Activated T-cell treated with anti-CD3 and anti-CD28 coated beads, Interleukin-2, amount 50 U/mL, for 4 hours (primary cell): ENCODE results near the gene ABLIM1. TPM values are rescaled to one million over a fixed set of nuclear protein-coding genes. Genes with fewer than 3 reads are reported as not detected.

Experiments used
- ATAC-seq, 2 donors: fragments of 200-7000 bp; cut with Tn5 transposase; one replicate each; pipeline ENCODE4 v1.10.0; 2021
- DNase-seq: peaks from one replicate; pipeline ENCODE4 v3.0.0-alpha.2; 2020
- H3K27me3 Mint-ChIP-seq: one replicate; pipeline ENCODE4 v1.8.0; 2021; ENCODE audit warnings: low read depth, mixed read lengths
- H3K36me3 Mint-ChIP-seq: one replicate; pipeline ENCODE4 v1.8.0; 2022; ENCODE audit warnings: mixed read lengths; ENCODE audit not compliant: insufficient read depth
- H3K4me1 Mint-ChIP-seq: one replicate; pipeline ENCODE4 v1.8.0; 2021; ENCODE audit warnings: low read depth, mixed read lengths
- H3K4me3 Mint-ChIP-seq: one replicate; pipeline ENCODE4 v1.8.0; 2021; ENCODE audit warnings: mild to moderate bottlenecking, moderate library complexity, mixed read lengths
- H3K9me3 Mint-ChIP-seq: one replicate; pipeline ENCODE4 v1.8.0; 2021; ENCODE audit warnings: mixed read lengths
- total RNA-seq, 3 donors: library from RNA; stranded (reverse); gene quantifications; one replicate each; pipeline ENCODE4 v1.2.1, GENCODE V29; 2021

Gene ABLIM1
- total RNA-seq, 3 donors from 2014 or later = 68.1 to 83.2 (median 76.2) TPM

GRCh38 chr10:114611617-114612016 lies 46.5 kb downstream of the ABLIM1 start:
- ATAC-seq (no peak), DNase-seq (no peak)
- peaks cover 2% of the 10 kb centered on the region for H3K27me3 Mint-ChIP-seq
- H3K9me3 Mint-ChIP-seq = no peaks in the 10 kb centered on the region
- peaks cover 7% of the 10 kb centered on the region for H3K4me1 Mint-ChIP-seq
- H3K36me3 Mint-ChIP-seq = peaks cover 3% of the 10 kb centered on the region
- H3K4me3 Mint-ChIP-seq = no peak overlapping the region

DNA sequence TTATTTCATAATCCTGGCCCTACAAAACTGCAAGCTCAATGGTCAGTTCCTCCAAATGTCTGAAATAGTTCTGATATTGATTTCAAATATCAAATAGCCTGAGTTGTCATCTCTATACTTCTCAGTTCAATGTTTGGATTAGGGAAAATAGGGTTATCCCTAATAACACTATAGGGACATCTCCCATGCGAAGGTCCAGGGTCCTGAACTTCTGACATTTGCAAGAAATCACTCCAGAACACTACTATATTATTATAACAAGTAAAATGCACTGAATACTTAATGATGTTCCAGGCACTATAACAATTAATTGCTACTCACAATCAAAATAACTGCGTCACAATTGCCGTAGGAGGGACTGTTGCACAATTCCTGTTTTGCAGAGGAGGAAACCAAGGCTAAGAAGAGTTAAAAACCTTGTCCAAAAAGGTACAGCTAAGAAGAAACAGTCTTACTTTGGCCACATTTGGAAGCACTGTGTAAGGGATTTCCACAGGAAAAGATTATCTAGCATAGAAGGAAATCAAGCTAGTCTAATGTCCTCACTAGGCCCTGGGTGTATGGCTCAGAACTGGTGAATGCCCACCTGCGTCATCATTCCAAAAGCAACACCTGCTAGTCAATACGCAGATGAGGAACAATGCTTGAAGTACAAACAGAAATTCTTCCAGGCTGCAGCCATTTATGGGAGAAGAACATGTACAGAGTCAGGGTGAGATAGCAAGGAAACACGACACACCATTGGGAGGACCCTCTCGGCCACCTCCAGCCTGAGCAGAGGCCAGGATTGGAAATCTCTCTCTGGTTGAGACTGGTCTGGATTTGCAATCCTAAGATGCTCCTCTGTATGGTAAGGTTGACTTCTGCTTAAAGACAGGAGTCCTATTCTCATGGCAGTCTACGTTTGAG lies 48.3 kb downstream of the ABLIM1 start:
- no peaks in the 10 kb centered on the region for H3K27me3 Mint-ChIP-seq
- DNase-seq = no peak
- H3K4me3 Mint-ChIP-seq = no peak overlapping the region
- ATAC-seq = no peak
- no peaks in the 10 kb centered on the region for H3K4me1 Mint-ChIP-seq
- no peaks in the 10 kb centered on the region for H3K9me3 Mint-ChIP-seq
- H3K36me3 Mint-ChIP-seq = no peaks in the 10 kb centered on the region

DNA sequence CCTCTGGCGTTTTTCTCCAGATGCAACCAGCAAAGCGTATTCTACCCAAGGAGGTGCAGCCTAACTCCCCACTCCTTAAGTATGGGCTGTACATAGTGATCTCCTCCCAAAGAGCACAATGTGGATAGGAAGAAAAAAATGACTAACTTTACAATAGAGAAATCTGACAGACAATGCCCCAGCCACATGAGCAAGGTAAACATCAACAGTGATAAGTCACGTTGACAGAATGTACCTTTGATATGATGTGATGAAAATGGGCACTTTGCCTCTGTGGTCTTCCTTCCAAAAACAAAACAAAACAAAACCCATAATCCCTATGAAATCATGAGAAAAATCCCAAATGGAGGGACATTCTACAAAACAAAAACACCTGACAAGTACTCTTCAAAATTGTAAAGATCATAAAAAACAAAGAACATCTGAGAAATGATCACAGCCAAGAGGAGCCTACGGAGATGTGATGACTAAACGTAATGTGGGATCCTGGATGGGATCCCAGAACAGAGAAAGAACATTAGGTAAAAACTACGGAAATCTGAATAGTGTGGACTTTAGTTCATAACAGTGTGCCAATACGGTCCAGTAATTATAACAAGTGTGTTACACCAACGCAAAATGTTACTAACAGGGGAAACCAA lies 50.6 kb downstream of the ABLIM1 start:
- Mint-ChIP-seq H3K4me1 (no peaks in the 10 kb centered on the region), H3K27me3 (no peaks in the 10 kb centered on the region), H3K4me3 (no peak overlapping the region), H3K36me3 (no peaks in the 10 kb centered on the region), H3K9me3 (no peaks in the 10 kb centered on the region)
- ATAC-seq (no peak), DNase-seq (no peak)

DNA sequence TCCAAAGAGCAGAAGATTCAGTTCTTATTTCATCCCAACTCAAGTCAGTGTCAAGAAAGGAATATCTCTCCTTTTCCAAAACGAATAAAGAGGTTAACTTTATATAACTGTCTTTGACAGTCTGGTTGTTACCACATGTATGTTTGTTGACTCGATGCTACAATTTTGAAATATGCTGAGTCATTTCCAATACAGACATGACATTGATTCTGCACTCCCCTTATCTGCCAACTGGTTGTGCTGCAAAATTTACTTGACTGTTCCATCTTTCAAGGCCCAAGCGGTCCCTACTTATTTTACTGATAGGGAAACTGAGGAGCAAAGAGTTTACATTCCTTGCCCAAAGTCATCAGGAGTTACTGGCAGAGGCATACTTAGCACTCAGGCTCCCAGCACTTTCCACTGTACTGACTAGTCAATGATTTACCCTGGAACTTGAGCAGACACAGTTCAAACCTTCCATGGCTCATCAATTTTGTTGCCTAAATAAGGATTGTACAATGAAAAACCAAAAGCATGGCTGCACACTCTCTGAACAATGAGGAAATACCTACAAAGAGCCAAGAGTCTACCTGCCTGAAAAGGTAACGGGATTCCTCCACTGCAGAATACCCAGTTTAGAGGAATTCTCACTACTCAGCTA lies 52.8 kb downstream of the ABLIM1 start:
- Mint-ChIP-seq H3K27me3 (no peaks in the 10 kb centered on the region), H3K4me3 (no peak overlapping the region), H3K36me3 (no peaks in the 10 kb centered on the region), H3K9me3 (no peaks in the 10 kb centered on the region), H3K4me1 (peaks cover 3% of the 10 kb centered on the region)
- DNase-seq (no peak), ATAC-seq (no peak)

DNA sequence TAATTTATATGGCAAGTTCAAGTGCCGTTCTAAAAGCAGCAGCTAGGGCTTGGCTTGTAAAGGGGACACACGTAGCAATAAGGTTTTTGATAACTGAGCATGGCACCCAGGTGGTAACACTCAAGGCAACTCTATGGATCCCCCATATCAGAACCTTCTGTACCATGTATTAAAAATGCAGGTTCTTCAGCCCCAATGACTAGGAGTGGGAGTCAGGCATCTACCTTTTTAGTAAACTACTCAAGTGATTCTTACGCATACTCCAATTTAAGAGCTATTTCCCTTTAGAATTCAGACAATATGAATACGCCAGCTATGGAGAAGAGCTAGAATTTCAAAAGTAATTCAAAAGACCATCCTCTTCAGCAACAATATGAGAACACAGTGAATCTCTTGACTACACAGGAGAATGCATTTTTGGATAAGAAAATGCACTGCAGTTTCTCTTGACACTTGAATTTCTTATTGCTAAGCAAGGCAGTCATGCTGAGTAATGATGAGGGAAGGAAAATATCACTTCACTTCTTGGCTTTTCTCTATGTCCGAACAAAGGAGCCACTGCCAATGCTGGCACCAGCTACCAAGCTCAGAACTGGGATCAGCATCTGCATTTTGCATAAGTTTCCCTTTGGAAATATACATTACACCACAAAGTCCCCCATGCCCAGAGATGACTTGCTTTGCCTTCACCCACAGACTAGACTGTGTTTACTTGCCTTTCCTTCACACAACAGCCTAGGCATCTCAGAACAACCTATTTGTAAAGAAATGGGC lies 53.5 kb downstream of the ABLIM1 start:
- Mint-ChIP-seq H3K4me3 (no peak overlapping the region), H3K4me1 (peaks cover 3% of the 10 kb centered on the region), H3K27me3 (no peaks in the 10 kb centered on the region), H3K36me3 (no peaks in the 10 kb centered on the region), H3K9me3 (no peaks in the 10 kb centered on the region)
- ATAC-seq (no peak), DNase-seq (no peak)

DNA sequence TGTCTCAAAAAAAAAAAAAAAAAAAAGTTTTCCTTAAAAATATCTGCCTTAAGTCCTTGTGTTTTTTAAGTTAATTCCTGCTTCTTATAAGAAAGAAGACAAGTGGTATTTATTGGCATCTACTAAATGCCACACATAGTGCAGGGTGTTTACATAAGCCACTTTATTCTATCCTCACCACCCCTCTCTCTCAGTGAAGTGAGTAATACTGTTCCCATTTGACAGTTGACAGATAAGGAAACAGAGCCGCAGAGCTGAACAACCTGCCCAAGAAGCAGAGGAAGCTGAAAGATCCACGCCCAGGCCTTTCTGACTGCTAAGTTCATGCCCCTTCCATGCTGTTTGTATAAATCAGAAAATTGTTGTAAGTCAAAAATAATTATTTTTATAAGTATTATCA lies 54.1 kb downstream of the ABLIM1 start:
- Mint-ChIP-seq H3K36me3 (no peaks in the 10 kb centered on the region), H3K4me1 (peaks cover 3% of the 10 kb centered on the region), H3K9me3 (no peaks in the 10 kb centered on the region), H3K27me3 (no peaks in the 10 kb centered on the region), H3K4me3 (no peak overlapping the region)
- DNase-seq (no peak), ATAC-seq (no peak)

- Mint-ChIP-seq H3K4me1 (peaks cover 3% of the 10 kb centered on the region), H3K27me3 (no peaks in the 10 kb centered on the region), H3K4me3 (no peak overlapping the region), H3K9me3 (no peaks in the 10 kb centered on the region), H3K36me3 (no peaks in the 10 kb centered on the region)
- DNase-seq = no peak
- no peak for ATAC-seq
These were observed 54.8 kb downstream of the ABLIM1 start for GRCh38 chr10:114603303-114603702.

DNA sequence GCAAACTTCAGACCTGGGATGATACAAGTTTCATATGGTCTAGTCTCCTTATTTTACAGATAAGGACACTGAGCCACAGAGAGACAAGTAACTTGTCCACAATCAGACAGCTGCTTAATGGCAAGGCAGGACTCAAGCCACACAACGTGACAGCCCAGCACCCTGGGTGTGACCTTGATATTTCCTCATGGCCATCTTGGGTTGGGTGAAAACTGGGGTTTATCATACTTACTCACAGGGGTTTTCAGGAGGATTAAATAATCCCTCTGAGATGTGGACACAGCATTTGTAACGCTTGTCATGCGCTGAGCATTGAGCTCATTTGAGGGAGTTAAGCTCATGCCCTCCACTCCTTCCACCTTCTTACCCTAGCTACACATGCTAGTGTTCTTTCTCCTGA lies 58.0 kb downstream of the ABLIM1 start:
- ATAC-seq (no peak), DNase-seq (no peak)
- Mint-ChIP-seq H3K4me1 (peaks cover 3% of the 10 kb centered on the region), H3K27me3 (no peaks in the 10 kb centered on the region), H3K36me3 (no peaks in the 10 kb centered on the region), H3K4me3 (no peak overlapping the region), H3K9me3 (no peaks in the 10 kb centered on the region)

- H3K27me3 Mint-ChIP-seq = no peaks in the 10 kb centered on the region
- no peak overlapping the region for H3K4me3 Mint-ChIP-seq
- DNase-seq = no peak
- no peaks in the 10 kb centered on the region for H3K36me3 Mint-ChIP-seq
- no peak for ATAC-seq
- H3K9me3 Mint-ChIP-seq = no peaks in the 10 kb centered on the region
- peaks cover 3% of the 10 kb centered on the region for H3K4me1 Mint-ChIP-seq
These were observed 61.3 kb downstream of the ABLIM1 start for GRCh38 chr10:114596793-114597192.

DNA sequence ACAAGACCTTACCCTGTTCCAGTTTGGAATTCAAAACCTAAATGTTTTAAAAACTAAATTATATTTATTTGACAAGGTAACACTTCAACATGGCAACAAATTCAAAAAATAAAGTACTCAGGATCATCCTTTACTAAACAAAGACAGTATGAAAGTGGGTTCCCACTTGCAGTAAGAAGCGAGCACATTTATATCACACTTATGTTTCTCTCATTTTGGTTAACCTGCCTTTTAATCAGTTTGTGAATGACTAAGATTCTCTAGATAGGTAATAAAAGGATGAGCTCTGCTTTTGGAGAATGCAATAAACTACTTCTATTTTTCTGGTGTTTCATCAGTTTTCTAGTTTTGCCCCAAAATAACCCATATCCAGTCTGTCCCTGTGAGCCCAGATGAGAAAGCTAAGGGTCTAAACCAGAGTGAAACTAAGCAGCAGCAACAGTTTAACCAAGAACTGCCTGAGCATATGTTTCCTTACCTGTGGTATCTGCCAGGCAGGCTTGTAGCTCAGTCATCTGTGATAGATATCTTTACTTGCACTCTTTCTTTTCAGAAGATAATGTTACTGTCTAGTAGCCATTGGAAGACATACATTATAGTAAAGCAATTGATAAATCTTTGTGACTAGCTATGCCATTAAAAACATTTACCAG lies 64.1 kb downstream of the ABLIM1 start:
- no peaks in the 10 kb centered on the region for H3K4me1 Mint-ChIP-seq
- no peak overlapping the region for H3K4me3 Mint-ChIP-seq
- no peak for ATAC-seq
- no peak for DNase-seq
- no peaks in the 10 kb centered on the region for H3K9me3 Mint-ChIP-seq
- no peaks in the 10 kb centered on the region for H3K36me3 Mint-ChIP-seq
- H3K27me3 Mint-ChIP-seq = no peaks in the 10 kb centered on the region

DNA sequence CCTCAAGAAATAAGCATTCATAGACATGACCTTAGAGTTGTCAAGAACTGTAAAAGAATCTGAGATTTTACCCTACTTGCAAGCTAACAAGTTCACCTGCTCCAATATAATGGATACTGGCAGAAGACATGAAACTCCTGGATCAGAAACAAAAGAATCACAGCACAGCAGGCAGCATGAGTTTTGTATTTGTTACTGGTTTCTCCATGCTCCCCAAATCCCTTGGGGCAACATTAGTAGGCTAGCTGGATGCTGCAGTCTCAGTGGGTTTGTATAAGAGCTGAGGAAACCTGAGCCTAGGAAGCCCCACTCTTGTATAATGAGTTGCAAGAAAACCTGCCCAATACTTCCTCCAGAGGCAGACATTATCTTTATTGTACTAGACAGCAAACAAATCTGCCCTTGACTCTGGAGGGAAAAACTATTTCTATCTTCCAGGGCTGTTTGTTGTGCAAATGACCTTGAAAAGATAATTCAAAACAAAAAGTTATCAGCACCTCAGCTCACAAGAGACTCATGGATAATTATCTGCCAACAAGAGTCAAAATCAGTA lies 64.8 kb downstream of the ABLIM1 start:
- no peak for ATAC-seq
- no peaks in the 10 kb centered on the region for H3K36me3 Mint-ChIP-seq
- no peak for DNase-seq
- no peaks in the 10 kb centered on the region for H3K9me3 Mint-ChIP-seq
- no peaks in the 10 kb centered on the region for H3K27me3 Mint-ChIP-seq
- H3K4me3 Mint-ChIP-seq = no peak overlapping the region
- no peaks in the 10 kb centered on the region for H3K4me1 Mint-ChIP-seq

DNA sequence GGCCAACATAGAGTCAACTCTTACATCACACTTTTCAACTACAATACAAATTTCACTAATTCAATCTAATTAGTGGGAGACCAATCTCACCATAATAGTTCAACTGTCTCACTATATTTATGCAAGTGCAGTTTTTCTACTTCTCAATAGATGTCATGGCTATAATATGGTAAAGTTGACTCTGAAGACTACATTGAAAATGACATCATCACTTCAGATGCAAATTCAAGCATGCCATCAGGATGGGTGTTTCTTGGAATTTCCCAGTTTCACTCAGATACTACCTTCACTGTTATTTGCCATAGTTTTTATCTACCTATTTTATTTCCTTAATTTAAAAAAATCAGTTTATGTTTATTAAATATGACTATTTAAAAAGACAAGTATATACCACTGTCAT lies 67.1 kb downstream of the ABLIM1 start:
- H3K36me3 Mint-ChIP-seq = no peaks in the 10 kb centered on the region
- no peaks in the 10 kb centered on the region for H3K9me3 Mint-ChIP-seq
- H3K27me3 Mint-ChIP-seq = no peaks in the 10 kb centered on the region
- no peak overlapping the region for H3K4me3 Mint-ChIP-seq
- ATAC-seq (no peak), DNase-seq (no peak)
- no peaks in the 10 kb centered on the region for H3K4me1 Mint-ChIP-seq

DNA sequence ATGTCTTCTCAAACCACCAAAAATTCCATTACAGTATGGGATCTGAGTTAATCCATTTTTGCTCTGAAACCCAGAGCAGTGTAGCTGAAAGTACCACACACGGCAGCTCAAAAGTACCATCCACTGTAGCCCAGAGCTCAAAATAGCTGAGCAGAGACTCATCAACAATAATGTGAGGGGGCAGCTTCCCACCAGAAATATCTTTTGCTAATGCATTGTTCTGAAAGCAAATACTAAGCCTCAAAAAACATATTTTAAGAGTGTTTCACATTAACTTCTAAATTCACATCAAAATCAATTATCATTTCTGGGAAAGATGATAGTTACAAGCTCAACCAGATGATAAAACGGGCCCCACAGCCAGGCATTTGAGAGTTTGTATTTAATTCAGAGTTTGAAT lies 73.7 kb downstream of the ABLIM1 start:
- Mint-ChIP-seq H3K4me3 (no peak overlapping the region), H3K4me1 (no peaks in the 10 kb centered on the region), H3K9me3 (no peaks in the 10 kb centered on the region), H3K36me3 (no peaks in the 10 kb centered on the region), H3K27me3 (peaks cover 1% of the 10 kb centered on the region)
- ATAC-seq = no peak
- DNase-seq = no peak
